PFSK-1 (cell line): Measurements from ENCODE around the gene PFKP.

ENCODE experiments used
- FOXP2 ChIP-seq: optimal IDR thresholded peaks from 2 replicates; pipeline ENCODE3; 2011; ENCODE audit warnings: borderline replicate concordance, control low read depth, inconsistent platforms; ENCODE audit not compliant: insufficient read depth; ENCODE audit errors: extremely low read length, extremely low read depth
- POLR2AphosphoS5 ChIP-seq: IDR thresholded peaks from 2 replicates; pipeline ENCODE4 v1.6.1; 2012; ENCODE audit warnings: low read depth, mild to moderate bottlenecking, control low read depth, low read length, moderate library complexity
- SIN3A ChIP-seq: IDR thresholded peaks from 2 replicates; pipeline ENCODE4 v1.6.1; 2012; ENCODE audit warnings: mild to moderate bottlenecking, low read length, moderate library complexity, borderline replicate concordance; ENCODE audit not compliant: insufficient read depth
- TAF1 ChIP-seq: IDR thresholded peaks from 2 replicates; pipeline ENCODE4 v1.6.1; 2012; ENCODE audit warnings: low read length, control low read depth, borderline replicate concordance; ENCODE audit not compliant: insufficient read depth
- TF ChIP-seq, protein P1 (sequence below), 2 experiments: IDR thresholded peaks; 2 replicates each; pipeline versions ENCODE4 v1.6.1 to v1.8.0; 2011 to 2012; ENCODE audit warnings: low read depth in 2 of 2, low read length in 2 of 2, control low read depth in 1 of 2, inconsistent platforms in 1 of 2, mild to moderate bottlenecking in 1 of 2, moderate library complexity in 1 of 2; ENCODE audit not compliant: insufficient read depth in 1 of 2

PFKP gene

DNA sequence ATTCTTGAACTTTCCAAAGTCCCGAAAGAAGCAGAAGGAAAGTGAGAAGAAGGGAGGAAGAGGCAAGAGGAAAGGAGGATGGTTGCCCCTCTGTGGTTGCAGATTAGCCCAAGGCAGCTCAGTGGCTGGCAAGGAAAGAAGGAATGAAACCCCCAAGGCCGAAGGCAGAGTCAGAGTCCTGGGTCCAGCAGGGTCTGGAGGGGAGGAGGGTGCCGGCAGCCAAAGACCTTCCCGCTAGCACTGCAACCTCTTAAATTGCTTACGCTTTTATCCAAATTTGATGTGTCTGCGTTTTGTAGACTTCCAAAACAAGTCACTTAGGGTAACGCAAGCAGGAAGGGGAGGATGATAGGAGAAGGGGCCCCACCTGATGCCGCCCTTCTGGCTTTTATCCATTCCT, 7.4 kb upstream of the PFKP start:
- no peak for TF ChIP-seq TAF1
- TF ChIP-seq, protein P1, sequence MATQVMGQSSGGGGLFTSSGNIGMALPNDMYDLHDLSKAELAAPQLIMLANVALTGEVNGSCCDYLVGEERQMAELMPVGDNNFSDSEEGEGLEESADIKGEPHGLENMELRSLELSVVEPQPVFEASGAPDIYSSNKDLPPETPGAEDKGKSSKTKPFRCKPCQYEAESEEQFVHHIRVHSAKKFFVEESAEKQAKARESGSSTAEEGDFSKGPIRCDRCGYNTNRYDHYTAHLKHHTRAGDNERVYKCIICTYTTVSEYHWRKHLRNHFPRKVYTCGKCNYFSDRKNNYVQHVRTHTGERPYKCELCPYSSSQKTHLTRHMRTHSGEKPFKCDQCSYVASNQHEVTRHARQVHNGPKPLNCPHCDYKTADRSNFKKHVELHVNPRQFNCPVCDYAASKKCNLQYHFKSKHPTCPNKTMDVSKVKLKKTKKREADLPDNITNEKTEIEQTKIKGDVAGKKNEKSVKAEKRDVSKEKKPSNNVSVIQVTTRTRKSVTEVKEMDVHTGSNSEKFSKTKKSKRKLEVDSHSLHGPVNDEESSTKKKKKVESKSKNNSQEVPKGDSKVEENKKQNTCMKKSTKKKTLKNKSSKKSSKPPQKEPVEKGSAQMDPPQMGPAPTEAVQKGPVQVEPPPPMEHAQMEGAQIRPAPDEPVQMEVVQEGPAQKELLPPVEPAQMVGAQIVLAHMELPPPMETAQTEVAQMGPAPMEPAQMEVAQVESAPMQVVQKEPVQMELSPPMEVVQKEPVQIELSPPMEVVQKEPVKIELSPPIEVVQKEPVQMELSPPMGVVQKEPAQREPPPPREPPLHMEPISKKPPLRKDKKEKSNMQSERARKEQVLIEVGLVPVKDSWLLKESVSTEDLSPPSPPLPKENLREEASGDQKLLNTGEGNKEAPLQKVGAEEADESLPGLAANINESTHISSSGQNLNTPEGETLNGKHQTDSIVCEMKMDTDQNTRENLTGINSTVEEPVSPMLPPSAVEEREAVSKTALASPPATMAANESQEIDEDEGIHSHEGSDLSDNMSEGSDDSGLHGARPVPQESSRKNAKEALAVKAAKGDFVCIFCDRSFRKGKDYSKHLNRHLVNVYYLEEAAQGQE (IDR thresholded peaks at IDR 0.05; ENCODE audit: insufficient read depth in 1 of 2, low read depth in 2 of 2, low read length in 2 of 2), result no peak
- no peak for TF ChIP-seq FOXP2
- no peak for TF ChIP-seq SIN3A
- no peak; the same call in 1 of the 2 replicates for TF ChIP-seq POLR2AphosphoS5

DNA sequence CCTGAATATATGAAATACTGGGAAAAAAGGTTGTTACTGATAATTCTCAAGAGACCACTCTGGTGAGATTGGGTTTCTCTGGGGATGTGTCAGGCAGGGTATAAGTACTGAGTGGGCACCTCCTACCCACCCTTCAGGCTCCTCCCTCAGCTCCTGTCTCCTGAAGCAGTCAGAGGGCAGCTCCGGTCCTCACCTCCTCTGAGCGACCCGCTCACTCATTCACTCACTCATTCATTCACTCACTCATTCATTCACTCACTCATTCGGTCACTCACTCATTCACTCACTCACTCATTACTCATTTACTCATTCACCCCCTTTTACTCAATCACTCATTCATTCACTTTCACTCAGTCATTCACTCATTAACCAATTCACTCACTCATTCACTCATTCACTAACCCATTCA, 6.9 kb upstream of the PFKP start:
- TF ChIP-seq, protein P1 (IDR thresholded peaks at IDR 0.05; ENCODE audit: insufficient read depth in 1 of 2, low read depth in 2 of 2, low read length in 2 of 2), result no peak
- TF ChIP-seq TAF1 (no peak), SIN3A (no peak), POLR2AphosphoS5 (no peak), FOXP2 (no peak)

DNA sequence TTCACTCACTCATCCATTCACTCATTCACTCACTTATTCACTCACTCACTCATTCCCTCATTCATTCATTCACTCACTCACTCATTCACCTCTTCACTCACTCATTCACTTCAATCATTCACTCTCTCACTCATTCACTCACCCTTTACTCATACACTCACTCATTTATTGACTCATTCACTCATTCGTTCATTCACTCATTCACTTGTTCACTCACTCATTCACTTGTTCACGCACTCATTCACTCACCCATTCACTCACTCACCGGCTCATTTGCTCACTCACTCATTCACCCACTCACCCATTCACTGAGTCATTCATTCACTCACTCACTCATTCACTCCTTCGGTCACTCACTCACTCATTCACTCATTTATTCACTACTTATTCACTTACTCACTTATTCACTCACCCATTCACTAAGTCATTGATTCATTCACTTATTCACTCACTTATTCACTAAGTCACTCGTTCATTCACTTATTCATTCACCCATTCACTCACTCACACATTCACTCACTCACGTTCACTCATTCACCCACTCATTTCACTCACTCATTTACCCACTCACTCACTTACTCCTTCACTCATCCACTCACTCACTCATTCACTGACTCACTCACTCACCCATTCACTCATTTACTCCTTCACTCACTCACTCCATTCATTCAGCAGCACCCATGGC, 4.7 kb upstream of the PFKP start:
- TF ChIP-seq TAF1 (no peak), FOXP2 (no peak), POLR2AphosphoS5 (no peak), SIN3A (no peak)
- TF ChIP-seq, protein P1 (IDR thresholded peaks at IDR 0.05; ENCODE audit: insufficient read depth in 1 of 2, low read depth in 2 of 2, low read length in 2 of 2), result no peak

DNA sequence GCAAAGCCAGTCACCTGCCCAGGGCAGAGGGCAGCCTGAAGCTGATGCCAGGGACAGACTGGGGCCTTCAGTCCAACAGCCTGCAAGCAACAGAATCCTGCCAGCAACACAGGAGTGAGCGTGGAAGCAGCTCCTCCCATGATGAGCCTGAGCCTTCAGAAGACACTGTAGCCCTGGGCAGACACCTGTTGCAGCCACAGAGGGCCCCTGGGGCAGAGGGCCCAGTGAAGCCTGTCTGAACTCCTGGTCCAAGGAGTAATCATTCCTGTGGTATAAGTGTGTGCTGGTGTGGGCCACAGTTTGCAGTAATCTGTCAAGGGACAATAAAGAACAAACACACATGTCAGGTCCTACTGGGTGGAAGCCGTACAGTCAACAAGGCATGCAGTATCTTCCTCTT, 2.9 kb upstream of the PFKP start:
- TF ChIP-seq SIN3A (no peak), TAF1 (no peak), POLR2AphosphoS5 (no peak), FOXP2 (no peak)
- TF ChIP-seq, protein P1 (IDR thresholded peaks at IDR 0.05; ENCODE audit: insufficient read depth in 1 of 2, low read depth in 2 of 2, low read length in 2 of 2), result no peak

DNA sequence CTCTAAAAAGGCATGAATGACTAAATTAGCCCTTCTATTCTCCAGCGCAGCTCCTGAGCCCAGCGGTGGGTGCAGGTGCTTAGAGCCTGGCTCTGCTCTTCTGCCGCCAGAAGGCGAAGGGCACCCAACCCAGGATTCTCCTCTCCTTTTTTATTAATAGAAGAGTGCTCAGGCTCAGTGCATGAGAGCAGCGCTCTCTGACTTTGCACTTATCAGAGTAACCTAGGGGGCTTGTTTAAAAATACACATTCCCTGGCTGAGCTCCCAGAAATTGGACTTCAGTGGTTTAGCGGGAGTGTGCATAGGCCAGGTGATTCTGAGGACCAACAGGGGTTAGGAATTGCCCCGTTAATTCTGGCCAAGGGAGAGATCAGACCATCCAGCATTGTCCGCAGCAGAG, 1.7 kb upstream of the PFKP start:
- TF ChIP-seq, protein P1 (IDR thresholded peaks at IDR 0.05; ENCODE audit: insufficient read depth in 1 of 2, low read depth in 2 of 2, low read length in 2 of 2), result no peak
- TF ChIP-seq SIN3A (no peak), TAF1 (no peak), FOXP2 (no peak), POLR2AphosphoS5 (no peak)
